Caco-2 (cell line): ENCODE measurements around the gene SIK2. TPM values are rescaled to one million over a fixed set of nuclear protein-coding genes. Genes with fewer than 3 reads are reported as not detected.

Experiments
- BruUV-seq: library from RNA; stranded (reverse); fragments of 400-500 nt; replicated peaks from 2 replicates; lab custom pipeline; 2021; lab: Mats Ljungman, UMichigan
- CTCF ChIA-PET: fragments of 300-600 bp; sonication (Branson Sonifier 250); formaldehyde crosslinking; loops from one replicate; lab custom pipeline; 2022; ENCODE audit warnings: antibody characterized with exemption; lab: Charles Lee
- POLR2A ChIA-PET: fragments of 300-600 bp; sonication (Branson Sonifier 250); formaldehyde crosslinking; loops from one replicate; lab custom pipeline; 2022; ENCODE audit warnings: antibody characterized with exemption; lab: Charles Lee
- DNase-seq, 2 experiments: peaks; one replicate each; pipeline versions ENCODE4 v3.0.0 to v3.0.0-alpha.2; 2020 to 2022
- H3K27me3 ChIP-seq: replicated peaks from 2 replicates; pipeline ENCODE4 v1.6.0; 2011; ENCODE audit warnings: low read length; ENCODE audit not compliant: control insufficient read depth, insufficient read depth
- H3K36me3 ChIP-seq: 2 replicates; pipeline ENCODE4 v1.5.1; 2011; ENCODE audit warnings: low read length; ENCODE audit not compliant: control insufficient read depth, insufficient read depth
- H3K4me1 ChIP-seq: fragments of 250-450 bp; sonication (Bioruptor Pico); 2 replicates; pipeline ENCODE4 v1.5.1; 2020; ENCODE audit warnings: mild to moderate bottlenecking
- H3K4me3 ChIP-seq: 2 replicates; pipeline ENCODE4 v1.5.1; 2011; ENCODE audit warnings: low read depth, mild to moderate bottlenecking, control low read depth, low read length
- H3K9me3 ChIP-seq: fragments of 250-450 bp; sonication (Bioruptor Pico); 2 replicates; pipeline ENCODE4 v1.5.1; 2020; ENCODE audit warnings: mild to moderate bottlenecking, moderate library complexity
- H3K27ac Mint-ChIP-seq: one replicate; pipeline ENCODE4 v1.8.0; 2022; ENCODE audit warnings: mixed read lengths; ENCODE audit not compliant: unreplicated experiment
- H3K27me3 Mint-ChIP-seq: one replicate; pipeline ENCODE4 v1.8.0; 2022; ENCODE audit warnings: mixed read lengths; ENCODE audit not compliant: insufficient read depth, unreplicated experiment
- H3K36me3 Mint-ChIP-seq: one replicate; pipeline ENCODE4 v1.8.0; 2022; ENCODE audit warnings: mild to moderate bottlenecking, mixed read lengths; ENCODE audit not compliant: insufficient read depth, unreplicated experiment
- H3K4me1 Mint-ChIP-seq: one replicate; pipeline ENCODE4 v1.8.0; 2022; ENCODE audit warnings: low read depth, mixed read lengths; ENCODE audit not compliant: unreplicated experiment
- H3K4me3 Mint-ChIP-seq: one replicate; pipeline ENCODE4 v1.8.0; 2022; ENCODE audit warnings: mild to moderate bottlenecking, moderate library complexity, mixed read lengths; ENCODE audit not compliant: unreplicated experiment
- H3K9me3 Mint-ChIP-seq: one replicate; pipeline ENCODE4 v1.8.0; 2022; ENCODE audit warnings: mixed read lengths; ENCODE audit not compliant: unreplicated experiment
- CTCF ChIP-seq, 2 experiments: fragments of 200-600 bp in 1 of 2; IDR thresholded peaks; 1 replicate in 1 of 2; 2 replicates in 1 of 2; pipeline versions ENCODE4 v1.5.1 to v1.8.0; 2011 to 2022; ENCODE audit warnings: antibody characterized with exemption in 1 of 2, control low read depth in 1 of 2, inconsistent platforms in 1 of 2, low read depth in 1 of 2, low read length in 1 of 2, mild to moderate bottlenecking in 1 of 2, moderate library complexity in 1 of 2; ENCODE audit not compliant: insufficient read depth in 1 of 2, severe bottlenecking in 1 of 2, unreplicated experiment in 1 of 2
- intact Hi-C: fragments of 100-400 bp; cut with micrococcal nuclease; formaldehyde crosslinking; loops from one replicate; pipeline ENCODE4 v1.10.0; 2022; ENCODE audit not compliant: unreplicated experiment
- total RNA-seq: library from RNA; stranded (reverse); gene quantifications from 2 replicates; pipeline ENCODE4 v1.2.3, GENCODE V29; 2022

Gene SIK2
- total RNA-seq, 1 experiment from 2014 or later: 40.2 TPM

DNA sequence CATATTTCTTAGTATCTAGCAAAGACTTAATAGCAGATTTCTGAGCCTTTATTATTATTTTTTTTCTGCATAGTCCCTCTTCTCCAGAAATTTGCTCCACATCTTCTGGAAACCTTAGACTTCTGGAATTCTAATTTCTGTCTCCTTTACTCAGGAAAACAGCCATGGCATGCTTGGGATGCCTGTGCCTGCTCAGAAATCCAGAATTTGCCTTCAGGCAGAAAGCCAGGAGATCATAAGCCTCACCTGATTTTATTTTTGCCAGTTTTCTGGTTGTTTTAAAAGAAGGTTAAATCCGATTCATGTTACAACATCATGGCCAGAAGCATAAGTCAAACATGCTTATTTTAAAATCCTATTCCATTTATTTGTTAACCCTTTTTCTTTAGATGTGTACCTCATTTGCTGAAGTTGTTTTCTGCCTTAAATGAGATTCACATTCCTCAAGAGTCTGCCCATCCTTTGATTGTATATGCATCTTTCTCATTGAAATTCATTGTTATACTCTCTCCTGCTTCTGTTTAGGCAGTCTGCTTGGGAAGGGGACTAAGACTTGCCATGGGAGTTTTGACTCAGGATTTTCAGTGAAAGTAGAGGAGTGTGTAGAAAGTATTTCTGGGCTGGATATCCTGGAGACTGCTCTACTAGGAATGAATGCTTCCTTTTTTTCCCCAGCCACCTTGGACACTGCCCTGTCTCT is 37.1 kb downstream of the SIK2 start:
- CTCF ChIA-PET: no interaction called here
- 0 out of 2 replicates have a peak, but pooled peaks cover 3% of the 10 kb centered on the region for H3K36me3 ChIP-seq
- H3K4me3 ChIP-seq: no peak overlapping the region
- Mint-ChIP-seq H3K27ac (peak overlapping the region; percentile 36), H3K4me1 (peaks cover 41% of the 10 kb centered on the region), H3K9me3 (no peaks in the 10 kb centered on the region), H3K4me3 (no peak overlapping the region), H3K27me3 (no peaks in the 10 kb centered on the region), H3K36me3 (peaks cover 20% of the 10 kb centered on the region)
- intact Hi-C loops: no loop called here
- TF ChIP-seq CTCF (IDR thresholded peaks at IDR 0.05; ENCODE audit: insufficient read depth in 1 of 2, low read depth in 1 of 2, low read length in 1 of 2, severe bottlenecking in 1 of 2, unreplicated experiment in 1 of 2): no peak
- no TSS peak for BruUV-seq
- H3K9me3 ChIP-seq: no peaks in the 10 kb centered on the region
- no peaks in the 10 kb centered on the region for H3K27me3 ChIP-seq
- H3K4me1 ChIP-seq: peaks cover 20% of the 10 kb centered on the region
- peak in 1 of 2 experiments; percentile 18 for DNase-seq
- POLR2A ChIA-PET: no interaction called here

DNA sequence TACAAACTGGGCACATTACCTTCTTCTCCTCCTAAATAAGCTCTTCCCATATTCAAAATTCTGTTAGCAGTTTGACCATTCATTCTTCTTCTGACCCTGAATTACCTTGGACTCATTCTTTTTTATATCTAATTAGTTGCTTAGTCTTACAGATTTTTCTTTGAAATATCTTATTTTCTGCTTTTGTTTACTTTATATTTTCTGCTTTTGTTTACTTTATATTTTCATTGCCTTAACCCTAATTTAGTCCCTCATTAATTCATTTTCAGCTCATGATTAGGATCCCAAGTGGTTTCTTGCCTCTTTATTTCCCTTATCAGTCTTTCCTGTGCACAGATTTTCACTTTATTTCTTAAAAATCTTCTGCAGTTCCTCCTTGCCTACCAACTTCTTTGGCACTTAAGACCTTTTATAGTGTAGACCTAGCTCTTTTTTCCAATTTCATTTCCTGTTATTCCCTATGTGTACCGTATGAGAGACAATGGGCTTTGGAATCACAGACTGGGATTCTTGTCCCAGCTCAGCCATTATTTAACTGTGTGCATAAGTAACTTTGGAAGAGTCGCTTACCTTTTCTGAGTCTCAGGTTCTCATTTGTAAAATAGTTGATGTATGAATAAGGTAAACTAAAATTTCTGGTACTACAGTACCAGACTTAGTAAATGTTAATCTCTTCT is 39.2 kb downstream of the SIK2 start:
- no peaks in the 10 kb centered on the region for H3K27me3 ChIP-seq
- no peak for TF ChIP-seq CTCF (IDR thresholded peaks at IDR 0.05; ENCODE audit: insufficient read depth in 1 of 2, low read depth in 1 of 2, low read length in 1 of 2, severe bottlenecking in 1 of 2, unreplicated experiment in 1 of 2)
- intact Hi-C loops: no loop called here
- ChIA-PET POLR2A (no interaction called here), CTCF (no interaction called here)
- Mint-ChIP-seq H3K27me3 (no peaks in the 10 kb centered on the region), H3K9me3 (no peaks in the 10 kb centered on the region), H3K4me1 (peaks cover 25% of the 10 kb centered on the region), H3K36me3 (peaks cover 31% of the 10 kb centered on the region), H3K4me3 (no peak overlapping the region), H3K27ac (no peak overlapping the region)
- 0 out of 2 replicates have a peak, but pooled peaks cover 3% of the 10 kb centered on the region for H3K36me3 ChIP-seq
- no peak overlapping the region for H3K4me3 ChIP-seq
- no TSS peak for BruUV-seq
- no peaks in the 10 kb centered on the region for H3K9me3 ChIP-seq
- peaks cover 20% of the 10 kb centered on the region for H3K4me1 ChIP-seq
- no peak for DNase-seq

GRCh38 chr11:111642542-111642941 is 40.3 kb downstream of the SIK2 start:
- POLR2A ChIA-PET: no interaction called here

More at GRCh38 chr11:111642542-111642941, 40.3 kb downstream of the SIK2 start:
- H3K4me1 ChIP-seq: peaks cover 20% of the 10 kb centered on the region
- H3K4me3 ChIP-seq: no peak overlapping the region
- TF ChIP-seq CTCF (IDR thresholded peaks at IDR 0.05; ENCODE audit: insufficient read depth in 1 of 2, low read depth in 1 of 2, low read length in 1 of 2, severe bottlenecking in 1 of 2, unreplicated experiment in 1 of 2): no peak
- Mint-ChIP-seq H3K27me3 (no peaks in the 10 kb centered on the region), H3K4me1 (peaks cover 17% of the 10 kb centered on the region), H3K27ac (no peak overlapping the region), H3K4me3 (no peak overlapping the region), H3K36me3 (peaks cover 31% of the 10 kb centered on the region), H3K9me3 (no peaks in the 10 kb centered on the region)
- no peaks in the 10 kb centered on the region for H3K27me3 ChIP-seq
- CTCF ChIA-PET: no interaction called here
- BruUV-seq: no TSS peak
- intact Hi-C loops: no loop called here
- H3K36me3 ChIP-seq: 0 out of 2 replicates have a peak, but pooled peaks cover 3% of the 10 kb centered on the region
- H3K9me3 ChIP-seq: no peaks in the 10 kb centered on the region
- no peak for DNase-seq
